HG02623 (cell line): ENCODE data around the gene B3GALT2.

Experiments
- ATAC-seq: cut with Tn5 transposase; IDR thresholded peaks from one replicate; pipeline ENCODE4 v1.9.1; 2021; ENCODE audit warnings: moderate library complexity; ENCODE audit not compliant: unreplicated experiment

The B3GALT2 gene

GRCh38 chr1:193183019-193183627 lies 3.3 kb downstream of the B3GALT2 start:
- ATAC-seq = peak; percentile 73

GRCh38 chr1:193181985-193182384 lies 4.4 kb downstream of the B3GALT2 start:
- no peak for ATAC-seq

GRCh38 chr1:193181536-193181935 lies 4.9 kb downstream of the B3GALT2 start:
- ATAC-seq = no peak

- no peak for ATAC-seq
Observed at GRCh38 chr1:193179094-193179493, 7.3 kb downstream of the B3GALT2 start.

GRCh38 chr1:193176788-193177187 lies 9.6 kb downstream of the B3GALT2 start:
- ATAC-seq = no peak

- no peak for ATAC-seq
Observed at GRCh38 chr1:193176113-193176512, 10.3 kb downstream of the B3GALT2 start.

GRCh38 chr1:193157360-193157759 lies 29.1 kb downstream of the B3GALT2 start:
- ATAC-seq = no peak

GRCh38 chr1:193156822-193157142 lies 29.6 kb downstream of the B3GALT2 start:
- no peak for ATAC-seq

GRCh38 chr1:193156117-193156821 lies 30.1 kb downstream of the B3GALT2 start:
- ATAC-seq = no peak

GRCh38 chr1:193144999-193145398 lies 41.4 kb downstream of the B3GALT2 start:
- ATAC-seq = no peak

- ATAC-seq = no peak
Observed at GRCh38 chr1:193144361-193144938, 42.0 kb downstream of the B3GALT2 start.

GRCh38 chr1:193143285-193143684 lies 43.1 kb downstream of the B3GALT2 start:
- no peak for ATAC-seq

GRCh38 chr1:193142409-193142808 lies 44.0 kb downstream of the B3GALT2 start:
- no peak for ATAC-seq

GRCh38 chr1:193141804-193142203 lies 44.6 kb downstream of the B3GALT2 start:
- ATAC-seq = no peak

- ATAC-seq = no peak
Observed at GRCh38 chr1:193140254-193140653, 46.2 kb downstream of the B3GALT2 start.

- peak; percentile 67 for ATAC-seq
Observed at GRCh38 chr1:193131266-193131860, 55.0 kb downstream of the B3GALT2 start.
